Thoracic aorta (tissue), 2 donors: ENCODE data around the gene RGMB. TPM values are rescaled to one million over a fixed set of nuclear protein-coding genes. Genes with fewer than 3 reads are reported as not detected.
"Not testable (repeated sequence)": the region's sequence is repeated elsewhere in the genome, so short reads cannot be mapped to it uniquely, and the experiment has no call there.

ENCODE experiments used
- ATAC-seq: fragments of 150-250 bp; one replicate; pipeline ENCODE4 v1.8.0; 2017; ENCODE audit warnings: low read depth; ENCODE audit not compliant: insufficient number of reproducible peaks, low FRiP score
- DNase-seq: peaks from one replicate; pipeline ENCODE4 v3.0.0-alpha.2; 2020; ENCODE audit warnings: low spot score
- H3K27ac ChIP-seq, 2 donors: fragments of 200-600 bp; sonication (generic); 1 replicate in 1 of 2; 2 replicates in 1 of 2; pipeline ENCODE4 v1.5.1; 2016; ENCODE audit warnings: mild to moderate bottlenecking in 2 of 2, moderate library complexity in 2 of 2
- H3K27me3 ChIP-seq: fragments of 200-600 bp; sonication (generic); replicated peaks from 2 replicates; pipeline ENCODE4 v1.6.0; 2016; ENCODE audit warnings: mild to moderate bottlenecking; ENCODE audit not compliant: insufficient read depth
- H3K36me3 ChIP-seq: fragments of 200-600 bp; sonication (generic); one replicate; pipeline ENCODE4 v1.5.1; 2016
- H3K4me1 ChIP-seq, 2 donors: fragments of 200-600 bp; sonication (generic); 1 replicate in 1 of 2; 2 replicates in 1 of 2; pipeline versions ENCODE4 v1.5.1 to v1.6.0; 2016; ENCODE audit warnings: low read depth in 2 of 2, mild to moderate bottlenecking in 1 of 2; ENCODE audit not compliant: control insufficient read depth in 1 of 2
- H3K4me3 ChIP-seq: fragments of 200-600 bp; sonication (generic); 2 replicates; pipeline ENCODE4 v1.5.1; 2016; ENCODE audit warnings: mild to moderate bottlenecking
- H3K9me3 ChIP-seq: fragments of 200-600 bp; sonication (generic); 2 replicates; pipeline ENCODE4 v1.5.1; 2016
- total RNA-seq, 2 donors: library from RNA; depleted of rRNA; stranded (reverse); fragments of >200 nt; gene quantifications; one replicate each; pipeline versions ENCODE4 v1.1.0 to v1.2.3, GENCODE V29; 2016
- TF ChIP-seq, protein P1 (sequence below): fragments of 200-600 bp; sonication (generic); IDR thresholded peaks from one replicate; pipeline ENCODE4 v1.5.1; 2019; ENCODE audit warnings: antibody characterized with exemption

RGMB gene
- total RNA-seq, 2 donors from 2014 or later: 11.9 to 23.1 TPM

DNA sequence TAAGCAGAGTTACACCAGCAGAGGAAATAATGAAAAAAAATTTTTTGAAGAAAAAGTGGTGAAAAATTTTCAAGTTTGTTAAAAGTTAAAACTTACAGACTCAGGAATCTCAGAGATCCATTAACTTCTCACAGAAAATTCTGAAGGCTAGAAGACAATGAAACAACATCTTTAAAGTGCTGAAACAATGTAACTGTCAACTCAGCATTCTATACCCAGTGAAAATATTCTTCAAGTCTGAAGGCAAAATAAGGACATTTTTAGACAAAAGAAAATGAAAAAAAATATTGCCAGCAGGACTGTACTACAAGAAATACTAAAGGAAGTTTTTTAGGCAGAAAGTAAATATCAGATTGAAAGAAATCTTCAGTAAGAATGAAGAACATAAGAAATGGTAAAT, 36.7 kb upstream of the RGMB start:
- no peak for ATAC-seq
- H3K9me3 ChIP-seq: no peaks in the 10 kb centered on the region
- H3K4me1 ChIP-seq: no peaks in the 10 kb centered on the region
- no peak for DNase-seq
- H3K27me3 ChIP-seq: no peaks in the 10 kb centered on the region
- no peak overlapping the region for H3K27ac ChIP-seq
- H3K4me3 ChIP-seq: no peak overlapping the region
- TF ChIP-seq, protein P1, sequence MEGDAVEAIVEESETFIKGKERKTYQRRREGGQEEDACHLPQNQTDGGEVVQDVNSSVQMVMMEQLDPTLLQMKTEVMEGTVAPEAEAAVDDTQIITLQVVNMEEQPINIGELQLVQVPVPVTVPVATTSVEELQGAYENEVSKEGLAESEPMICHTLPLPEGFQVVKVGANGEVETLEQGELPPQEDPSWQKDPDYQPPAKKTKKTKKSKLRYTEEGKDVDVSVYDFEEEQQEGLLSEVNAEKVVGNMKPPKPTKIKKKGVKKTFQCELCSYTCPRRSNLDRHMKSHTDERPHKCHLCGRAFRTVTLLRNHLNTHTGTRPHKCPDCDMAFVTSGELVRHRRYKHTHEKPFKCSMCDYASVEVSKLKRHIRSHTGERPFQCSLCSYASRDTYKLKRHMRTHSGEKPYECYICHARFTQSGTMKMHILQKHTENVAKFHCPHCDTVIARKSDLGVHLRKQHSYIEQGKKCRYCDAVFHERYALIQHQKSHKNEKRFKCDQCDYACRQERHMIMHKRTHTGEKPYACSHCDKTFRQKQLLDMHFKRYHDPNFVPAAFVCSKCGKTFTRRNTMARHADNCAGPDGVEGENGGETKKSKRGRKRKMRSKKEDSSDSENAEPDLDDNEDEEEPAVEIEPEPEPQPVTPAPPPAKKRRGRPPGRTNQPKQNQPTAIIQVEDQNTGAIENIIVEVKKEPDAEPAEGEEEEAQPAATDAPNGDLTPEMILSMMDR: no peak
- no peaks in the 10 kb centered on the region for H3K36me3 ChIP-seq

DNA sequence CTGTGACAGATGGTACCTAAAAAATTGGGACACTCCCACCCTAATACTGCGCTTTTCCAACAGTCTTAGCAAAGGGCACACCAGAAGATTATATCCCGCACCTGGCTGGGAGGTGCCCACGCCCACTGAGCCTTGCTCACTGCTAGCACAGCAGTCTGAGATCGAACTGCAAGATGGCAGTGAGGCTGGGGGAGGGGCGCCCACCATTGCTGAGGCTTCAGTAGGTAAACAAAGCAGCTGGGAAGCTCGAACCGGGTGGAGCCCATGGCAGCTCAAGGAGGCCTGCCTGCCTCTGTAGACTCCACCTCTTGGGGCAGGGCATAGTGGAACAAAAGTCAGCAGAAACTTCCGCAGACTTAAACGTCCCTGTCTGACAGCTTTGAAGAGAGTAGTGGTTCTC, 36.0 kb upstream of the RGMB start:
- H3K4me3 ChIP-seq, DNase-seq, H3K36me3 ChIP-seq, ATAC-seq, H3K27ac ChIP-seq, H3K27me3 ChIP-seq, H3K4me1 ChIP-seq, H3K9me3 ChIP-seq: not testable (repeated sequence)

DNA sequence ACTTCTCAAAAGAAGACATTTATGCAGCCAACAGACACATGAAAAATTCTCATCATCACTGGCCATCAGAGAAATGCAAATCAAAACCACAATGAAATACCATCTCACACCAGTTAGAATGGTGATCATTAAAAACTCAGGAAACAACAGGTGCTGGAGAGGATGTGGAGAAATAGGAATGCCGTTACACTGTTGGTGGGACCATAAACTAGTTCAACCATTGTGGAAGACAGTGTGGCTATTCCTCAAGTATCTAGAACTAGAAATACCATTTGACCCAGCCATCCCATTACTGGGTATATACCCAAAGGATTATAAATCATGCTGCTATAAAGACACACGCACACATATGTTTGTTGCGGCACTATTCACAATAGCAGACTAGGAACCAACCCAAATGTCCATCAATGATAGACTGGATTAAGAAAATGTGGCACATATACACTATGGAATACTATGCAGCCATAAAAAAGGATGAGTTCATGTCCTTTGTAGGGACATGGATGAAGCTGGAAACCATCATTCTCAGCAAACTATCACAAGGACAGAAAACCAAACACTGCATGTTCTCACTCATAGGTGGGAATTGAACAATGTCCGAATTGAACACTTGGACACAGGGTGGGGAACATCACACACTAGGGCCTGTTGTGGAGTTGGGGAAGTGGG, 34.8 kb upstream of the RGMB start:
- H3K27me3 ChIP-seq, H3K9me3 ChIP-seq, H3K36me3 ChIP-seq, H3K27ac ChIP-seq, H3K4me3 ChIP-seq, H3K4me1 ChIP-seq, ATAC-seq, DNase-seq: not testable (repeated sequence)

DNA sequence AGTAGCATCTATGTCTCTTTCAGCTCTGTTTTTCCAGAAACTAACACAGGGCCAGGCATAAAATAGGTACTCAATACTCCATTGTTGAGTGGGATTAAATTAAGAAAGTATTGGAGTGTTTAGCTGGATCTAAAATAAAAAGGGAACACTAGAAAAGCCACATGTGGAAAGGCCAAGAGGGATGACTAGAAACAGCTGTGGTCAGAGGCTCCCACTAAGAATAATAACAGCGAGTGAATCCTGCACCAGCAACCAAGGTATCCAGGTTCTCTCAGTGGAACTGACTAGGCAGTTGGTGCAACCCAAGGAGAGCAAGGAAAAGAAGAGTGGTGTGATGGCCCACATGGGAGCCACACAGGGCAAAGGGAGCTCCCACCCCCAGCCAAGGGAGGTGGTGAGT, 31.5 kb upstream of the RGMB start:
- Histone ChIP-seq H3K27me3 (no peaks in the 10 kb centered on the region), H3K4me3 (no peak overlapping the region), H3K27ac (no peak overlapping the region), H3K9me3 (peaks cover under 1% of the 10 kb centered on the region), H3K36me3 (no peaks in the 10 kb centered on the region), H3K4me1 (no peaks in the 10 kb centered on the region)
- TF ChIP-seq, protein P1: no peak
- ATAC-seq (no peak), DNase-seq (no peak)

DNA sequence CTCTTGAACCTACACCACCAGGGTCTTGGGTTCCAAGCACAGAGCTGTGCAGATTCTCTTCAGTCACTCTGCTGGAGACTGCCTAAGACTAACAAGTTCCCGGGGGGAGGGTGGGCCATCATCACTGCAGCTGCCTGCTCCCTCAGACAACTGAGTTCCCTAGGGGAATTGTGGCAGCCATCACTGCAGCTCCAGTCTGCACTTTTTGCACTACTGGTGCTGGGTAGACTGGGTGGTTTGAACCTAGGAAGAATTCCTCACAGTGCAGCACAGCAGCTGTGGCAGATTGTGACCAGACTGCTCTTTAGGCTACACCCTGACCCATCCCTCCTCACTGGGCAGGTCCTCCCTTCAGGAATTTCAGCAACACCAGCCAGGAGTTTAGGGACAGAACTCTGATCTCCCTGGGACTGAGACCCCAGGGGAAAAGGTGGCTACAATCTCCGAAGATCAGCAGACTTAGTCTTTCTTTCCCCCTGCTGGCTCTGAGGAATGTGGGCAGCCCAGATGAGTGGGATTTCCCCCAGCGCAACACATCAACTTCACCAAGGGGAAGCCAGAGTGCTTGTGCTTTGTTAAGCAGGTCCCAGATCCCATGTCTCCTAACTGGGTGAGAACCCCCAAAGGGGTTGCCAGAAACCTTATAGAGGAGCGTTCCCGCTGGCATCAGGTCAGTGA, 30.9 kb upstream of the RGMB start:
- Histone ChIP-seq H3K27me3 (no peaks in the 10 kb centered on the region), H3K4me1 (no peaks in the 10 kb centered on the region), H3K27ac (no peak overlapping the region), H3K4me3 (no peak overlapping the region), H3K36me3 (no peaks in the 10 kb centered on the region), H3K9me3 (peaks cover 2% of the 10 kb centered on the region)
- ATAC-seq (no peak), DNase-seq (no peak)
- TF ChIP-seq, protein P1: no peak

DNA sequence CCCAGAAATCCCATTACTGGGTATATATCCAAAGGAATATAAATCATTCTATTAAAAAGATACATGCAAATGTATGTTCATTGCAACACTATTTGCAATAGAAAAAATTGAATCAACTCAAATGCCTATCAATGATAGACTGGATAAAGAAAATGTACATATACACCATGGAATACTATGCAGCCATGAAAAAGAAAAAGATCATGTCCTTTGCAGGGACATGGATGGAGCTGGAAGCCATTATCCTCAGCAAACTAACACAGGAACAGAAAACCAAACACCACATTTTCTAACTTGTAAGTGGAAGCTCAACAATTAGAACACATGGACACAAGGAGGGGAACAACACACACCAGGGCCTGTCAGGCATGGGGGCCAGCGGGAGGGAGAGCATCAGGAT, 25.2 kb upstream of the RGMB start:
- ATAC-seq, H3K36me3 ChIP-seq, H3K9me3 ChIP-seq, DNase-seq, H3K4me1 ChIP-seq, H3K4me3 ChIP-seq, H3K27ac ChIP-seq, H3K27me3 ChIP-seq: not testable (repeated sequence)
